ENCODE data around the gene TAF4B. TPM values are rescaled to one million over a fixed set of nuclear protein-coding genes. Genes with fewer than 3 reads are reported as not detected.

Gene TAF4B
- total and polyA plus RNA-seq, 3 donors from 2014 or later, result 11.6 to 57.5 (median 55.9) TPM

DNA sequence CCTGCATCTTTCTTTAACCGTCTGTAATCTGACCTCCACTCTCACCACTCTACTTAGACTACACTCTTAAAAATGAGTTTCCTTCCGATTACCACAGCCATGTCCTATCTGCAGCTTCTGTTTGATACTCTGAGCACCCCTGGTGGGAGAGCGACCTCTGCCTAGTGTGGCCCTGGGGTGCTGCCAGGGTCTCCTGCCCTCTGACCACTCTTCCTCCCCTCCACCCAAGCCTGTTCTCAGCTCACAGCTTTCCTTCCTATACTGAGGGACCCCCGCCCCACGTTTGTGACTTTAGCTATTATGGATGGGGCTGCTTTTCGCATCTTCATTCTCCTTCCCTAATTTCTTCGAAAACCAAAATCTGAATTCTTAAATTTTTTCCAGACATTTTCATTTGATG lies 189.4 kb downstream of the TAF4B start:
- DNase-seq, result no peak
- Histone ChIP-seq H3K27ac (no peak overlapping the region), H3K36me3 (ENCODE audit: low read depth, missing control alignments) (no peaks in the 10 kb centered on the region), H3K27me3 (no peaks in the 10 kb centered on the region), H3K9me3 (no peaks in the 10 kb centered on the region), H3K4me1 (no peaks in the 10 kb centered on the region), H3K4me3 (no peak overlapping the region)
- WGBS, 2 donors, result 79 to 80% methylated on average over 7 of the region's 7 CpGs
- TF ChIP-seq, protein P1, sequence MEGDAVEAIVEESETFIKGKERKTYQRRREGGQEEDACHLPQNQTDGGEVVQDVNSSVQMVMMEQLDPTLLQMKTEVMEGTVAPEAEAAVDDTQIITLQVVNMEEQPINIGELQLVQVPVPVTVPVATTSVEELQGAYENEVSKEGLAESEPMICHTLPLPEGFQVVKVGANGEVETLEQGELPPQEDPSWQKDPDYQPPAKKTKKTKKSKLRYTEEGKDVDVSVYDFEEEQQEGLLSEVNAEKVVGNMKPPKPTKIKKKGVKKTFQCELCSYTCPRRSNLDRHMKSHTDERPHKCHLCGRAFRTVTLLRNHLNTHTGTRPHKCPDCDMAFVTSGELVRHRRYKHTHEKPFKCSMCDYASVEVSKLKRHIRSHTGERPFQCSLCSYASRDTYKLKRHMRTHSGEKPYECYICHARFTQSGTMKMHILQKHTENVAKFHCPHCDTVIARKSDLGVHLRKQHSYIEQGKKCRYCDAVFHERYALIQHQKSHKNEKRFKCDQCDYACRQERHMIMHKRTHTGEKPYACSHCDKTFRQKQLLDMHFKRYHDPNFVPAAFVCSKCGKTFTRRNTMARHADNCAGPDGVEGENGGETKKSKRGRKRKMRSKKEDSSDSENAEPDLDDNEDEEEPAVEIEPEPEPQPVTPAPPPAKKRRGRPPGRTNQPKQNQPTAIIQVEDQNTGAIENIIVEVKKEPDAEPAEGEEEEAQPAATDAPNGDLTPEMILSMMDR (IDR thresholded peaks at IDR 0.05), result no peak
- TF ChIP-seq POLR2A (IDR thresholded peaks at IDR 0.05), result no peak
- intact Hi-C loops (cut with DNase I; ENCODE audit: low total_unique reads), result no loop called here

DNA sequence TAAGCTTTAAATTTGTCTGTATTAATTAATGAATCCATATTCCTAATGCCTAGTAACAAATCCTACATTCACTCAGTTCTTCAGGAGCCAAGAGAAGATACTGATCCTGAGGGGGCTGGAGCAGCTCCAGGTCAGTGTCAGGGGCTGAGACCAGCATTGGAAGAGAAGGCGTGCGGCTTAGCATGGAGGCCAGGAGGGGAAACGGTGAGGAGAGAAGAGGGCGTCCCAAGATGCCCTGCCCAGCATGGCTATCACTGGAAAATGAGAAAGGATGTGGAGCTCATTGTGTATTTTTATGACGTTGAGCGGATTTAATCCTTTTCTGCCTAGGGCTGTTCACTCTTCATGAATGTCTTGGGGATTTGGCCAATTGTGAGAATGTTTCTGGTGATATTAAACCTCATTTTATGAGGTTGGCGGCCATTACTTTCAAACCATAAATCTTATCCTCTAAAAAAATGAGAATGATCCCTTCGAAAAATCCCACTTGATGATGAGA lies 190.5 kb downstream of the TAF4B start:
- Histone ChIP-seq H3K4me3 (no peak overlapping the region), H3K9me3 (no peaks in the 10 kb centered on the region), H3K36me3 (ENCODE audit: low read depth, missing control alignments) (no peaks in the 10 kb centered on the region), H3K4me1 (no peaks in the 10 kb centered on the region), H3K27me3 (no peaks in the 10 kb centered on the region), H3K27ac (no peak overlapping the region)
- no peak for TF ChIP-seq POLR2A (IDR thresholded peaks at IDR 0.05)
- TF ChIP-seq, protein P1 (IDR thresholded peaks at IDR 0.05), result no peak
- no peak for DNase-seq
- WGBS, 2 donors, result 83 to 87% methylated on average over 8 of the region's 8 CpGs
- intact Hi-C loops (cut with DNase I; ENCODE audit: low total_unique reads), result no loop called here

DNA sequence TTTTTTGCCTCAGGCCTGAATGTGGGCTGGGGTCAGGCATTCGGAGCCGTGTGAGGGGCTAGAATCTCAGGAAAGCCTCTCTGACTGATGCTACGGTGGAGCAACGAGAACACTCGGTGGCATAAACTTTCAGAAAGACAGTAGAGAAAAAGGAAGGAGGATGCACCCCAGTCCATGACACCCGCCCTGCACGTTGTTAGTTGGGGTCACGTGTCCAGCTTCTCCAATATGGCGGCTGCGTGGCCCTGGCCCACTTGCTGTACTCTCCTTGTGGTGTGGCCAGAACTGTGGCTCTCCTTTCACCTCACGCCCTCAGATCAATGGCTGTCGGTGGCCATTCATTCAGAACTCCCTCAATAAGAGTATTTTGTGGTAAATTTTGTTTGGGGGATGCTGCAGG lies 190.9 kb downstream of the TAF4B start:
- 72 to 87% methylated on average over 12 of the region's 12 CpGs for WGBS, 2 donors
- no peak overlapping the region for H3K4me3 ChIP-seq
- H3K27me3 ChIP-seq, result no peaks in the 10 kb centered on the region
- no peaks in the 10 kb centered on the region for H3K9me3 ChIP-seq
- TF ChIP-seq, protein P1 (IDR thresholded peaks at IDR 0.05), result no peak
- no peak for TF ChIP-seq POLR2A (IDR thresholded peaks at IDR 0.05)
- DNase-seq, result peak; percentile 52
- no peak overlapping the region for H3K27ac ChIP-seq
- intact Hi-C loops (cut with DNase I; ENCODE audit: low total_unique reads), result no loop called here
- H3K4me1 ChIP-seq, result no peaks in the 10 kb centered on the region
- H3K36me3 ChIP-seq (ENCODE audit: low read depth, missing control alignments), result no peaks in the 10 kb centered on the region

DNA sequence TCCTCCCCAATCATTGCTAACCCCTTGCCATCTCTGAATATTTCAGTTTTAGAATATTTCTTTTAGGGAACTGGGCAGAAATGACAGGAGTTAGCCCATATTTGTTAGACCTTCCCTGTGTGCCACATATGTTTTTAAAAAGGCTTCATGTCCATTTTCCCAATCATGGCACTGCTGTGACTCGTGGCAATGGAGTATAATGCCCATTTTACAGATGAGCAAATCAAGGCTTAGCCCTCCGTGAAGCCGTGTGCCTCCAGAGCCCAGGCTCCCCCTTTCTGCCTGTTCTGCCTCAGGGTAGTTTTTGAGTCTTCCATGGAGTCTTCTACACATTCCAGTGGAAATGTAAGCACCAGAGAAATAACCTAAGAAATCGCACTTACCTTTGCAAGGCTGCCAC lies 192.0 kb downstream of the TAF4B start:
- H3K4me3 ChIP-seq, result no peak overlapping the region
- H3K4me1 ChIP-seq, result no peaks in the 10 kb centered on the region
- no peaks in the 10 kb centered on the region for H3K9me3 ChIP-seq
- H3K36me3 ChIP-seq (ENCODE audit: low read depth, missing control alignments), result no peaks in the 10 kb centered on the region
- H3K27me3 ChIP-seq, result no peaks in the 10 kb centered on the region
- DNase-seq, result no peak
- WGBS, 2 donors, result 83 to 92% methylated on average over 4 of the region's 4 CpGs
- H3K27ac ChIP-seq, result no peak overlapping the region
- intact Hi-C loops (cut with DNase I; ENCODE audit: low total_unique reads), result no loop called here
- TF ChIP-seq, protein P1 (IDR thresholded peaks at IDR 0.05), result no peak
- no peak for TF ChIP-seq POLR2A (IDR thresholded peaks at IDR 0.05)

DNA sequence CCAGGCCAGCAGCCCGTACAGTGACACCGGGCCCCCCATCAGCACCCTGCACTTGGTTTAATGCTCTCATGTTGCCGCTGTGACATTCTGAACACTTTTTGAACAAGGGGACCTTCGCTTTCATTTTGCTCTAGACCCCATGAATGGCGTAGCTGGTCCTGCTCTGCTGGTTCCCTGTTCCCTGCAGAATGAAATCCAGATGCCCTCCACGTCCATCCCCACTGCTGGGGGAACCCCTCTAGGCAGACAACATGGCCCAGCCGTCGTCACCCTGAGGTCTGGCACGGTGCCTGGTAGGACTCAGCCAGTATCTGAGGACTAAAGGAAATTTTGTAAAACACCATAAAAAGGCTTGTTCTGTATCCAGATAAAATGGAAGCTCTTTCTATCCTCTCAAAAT lies 193.5 kb downstream of the TAF4B start:
- Histone ChIP-seq H3K27ac (no peak overlapping the region), H3K36me3 (ENCODE audit: low read depth, missing control alignments) (no peaks in the 10 kb centered on the region), H3K9me3 (no peaks in the 10 kb centered on the region), H3K4me3 (no peak overlapping the region), H3K27me3 (no peaks in the 10 kb centered on the region), H3K4me1 (no peaks in the 10 kb centered on the region)
- no peak for DNase-seq
- WGBS, 2 donors, result 80 to 82% methylated on average over 9 of the region's 9 CpGs
- intact Hi-C loops (cut with DNase I; ENCODE audit: low total_unique reads), result no loop called here
- TF ChIP-seq, protein P1 (IDR thresholded peaks at IDR 0.05), result no peak
- no peak for TF ChIP-seq POLR2A (IDR thresholded peaks at IDR 0.05)

Measured in testis (tissue), 3 donors.